NCI-H69 (cell line): Measurements from ENCODE around the gene LARGE2.
A peak's percentile ranks its signal among the peaks of the same experiment; 100 is the strongest.
"Not testable (repeated sequence)": the region's sequence is repeated elsewhere in the genome, so short reads cannot be mapped to it uniquely, and the experiment has no call there.

Experiments used
- DNase-seq: peaks from one replicate; lab custom pipeline; 2025; lab: John Stamatoyannopoulos, UW

LARGE2 gene

DNA sequence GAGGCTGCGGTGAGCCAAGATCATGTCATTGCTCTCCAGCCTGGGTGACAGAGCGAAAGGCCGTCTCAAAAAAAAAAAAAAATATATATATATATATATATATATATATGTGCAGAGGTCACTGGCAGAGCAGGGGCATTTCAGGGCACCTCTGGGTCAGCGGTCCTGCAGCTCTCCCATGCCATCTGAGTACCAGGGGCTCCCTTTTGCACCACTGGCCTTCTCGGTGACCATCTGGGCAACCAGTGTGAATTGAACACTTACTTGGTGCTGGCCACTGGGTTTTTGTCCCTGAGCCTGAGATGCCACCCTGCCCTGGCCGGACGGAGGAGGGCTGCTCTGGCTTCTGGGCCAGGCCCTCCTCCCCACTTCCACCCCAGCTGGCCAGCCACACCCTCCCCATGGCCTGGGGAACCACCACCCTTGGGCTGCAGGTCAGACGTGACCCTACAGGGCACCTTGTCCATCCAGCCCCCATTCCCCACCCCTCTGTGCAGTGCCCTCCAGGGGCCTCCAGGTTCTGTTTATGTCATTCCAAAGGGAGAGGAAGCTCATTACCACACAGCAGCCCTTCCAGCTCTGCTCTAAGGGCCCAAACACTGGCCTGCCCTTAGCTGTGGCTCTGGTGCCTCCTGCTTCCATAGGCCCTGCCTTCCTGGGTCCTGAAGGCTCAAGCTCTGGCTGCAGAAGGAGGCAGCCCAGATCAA is 26.8 kb upstream of the LARGE2 start:
- peak; percentile 52 for DNase-seq

DNA sequence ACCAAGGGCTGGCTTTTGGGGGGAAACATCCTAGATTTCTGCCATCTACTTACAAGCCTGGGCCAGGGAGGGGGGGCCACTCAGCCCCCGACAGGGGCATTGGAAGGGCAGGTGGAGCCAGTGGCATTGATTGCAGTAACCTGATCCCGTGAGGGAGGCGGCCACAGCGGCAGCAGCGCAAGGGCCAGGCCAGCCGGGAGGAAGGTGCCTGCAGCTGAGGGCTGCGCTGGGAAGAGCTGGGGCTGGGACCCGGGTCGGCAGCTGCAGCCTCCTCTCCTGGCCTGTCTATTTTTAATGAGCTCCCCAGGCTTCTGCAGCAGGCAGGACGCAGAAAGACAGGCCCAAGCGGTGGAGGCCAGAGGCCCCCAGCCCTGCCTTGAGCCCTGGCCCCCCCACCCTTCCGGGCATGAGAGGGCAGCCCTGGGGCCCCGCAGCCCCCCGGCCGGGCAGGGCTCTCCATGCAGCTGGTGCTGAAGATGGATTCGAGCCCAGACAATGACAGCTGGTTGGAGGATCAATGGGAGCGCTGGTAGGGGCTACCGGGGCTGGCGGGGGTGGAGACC is 26.0 kb upstream of the LARGE2 start:
- peak; percentile 89 for DNase-seq

DNA sequence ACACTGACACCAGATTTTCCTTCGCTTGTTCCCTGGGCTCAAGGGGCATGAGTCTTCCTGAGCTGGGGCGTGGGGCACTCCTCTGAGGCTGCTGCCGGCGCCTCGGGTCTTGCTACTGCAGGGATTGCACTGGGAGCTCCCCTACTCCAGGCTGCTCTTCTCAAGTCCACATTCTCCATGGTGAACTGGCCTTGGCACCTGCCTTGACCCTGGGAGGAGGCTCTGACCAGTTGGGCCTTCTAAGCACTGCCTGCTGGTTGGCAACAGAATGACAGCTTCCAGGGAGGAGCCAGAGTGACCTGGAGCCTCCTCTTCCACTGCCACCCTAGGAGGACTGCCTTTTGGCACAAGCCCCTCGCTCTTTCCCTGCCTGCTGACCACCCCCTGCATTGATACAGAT is 24.9 kb upstream of the LARGE2 start:
- DNase-seq, result no peak

DNA sequence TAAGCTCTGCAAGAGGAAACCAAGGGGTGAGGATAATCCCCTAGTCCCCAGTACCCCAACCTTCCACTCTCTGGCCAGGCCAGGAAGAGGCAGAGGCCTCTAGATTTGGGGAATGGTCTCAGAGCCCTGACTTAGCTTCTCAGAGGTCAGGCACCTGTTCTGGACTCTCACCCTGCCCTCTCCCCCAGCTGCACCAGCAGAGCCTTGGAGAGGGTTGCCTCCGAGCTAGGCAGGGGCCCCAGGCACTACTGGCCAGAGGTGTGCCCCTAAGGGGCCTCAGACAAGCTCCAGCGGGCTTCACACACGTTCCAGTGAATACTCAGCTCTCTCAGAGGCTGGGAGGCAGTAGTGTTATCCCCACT is 23.4 kb upstream of the LARGE2 start:
- DNase-seq, result no peak

DNA sequence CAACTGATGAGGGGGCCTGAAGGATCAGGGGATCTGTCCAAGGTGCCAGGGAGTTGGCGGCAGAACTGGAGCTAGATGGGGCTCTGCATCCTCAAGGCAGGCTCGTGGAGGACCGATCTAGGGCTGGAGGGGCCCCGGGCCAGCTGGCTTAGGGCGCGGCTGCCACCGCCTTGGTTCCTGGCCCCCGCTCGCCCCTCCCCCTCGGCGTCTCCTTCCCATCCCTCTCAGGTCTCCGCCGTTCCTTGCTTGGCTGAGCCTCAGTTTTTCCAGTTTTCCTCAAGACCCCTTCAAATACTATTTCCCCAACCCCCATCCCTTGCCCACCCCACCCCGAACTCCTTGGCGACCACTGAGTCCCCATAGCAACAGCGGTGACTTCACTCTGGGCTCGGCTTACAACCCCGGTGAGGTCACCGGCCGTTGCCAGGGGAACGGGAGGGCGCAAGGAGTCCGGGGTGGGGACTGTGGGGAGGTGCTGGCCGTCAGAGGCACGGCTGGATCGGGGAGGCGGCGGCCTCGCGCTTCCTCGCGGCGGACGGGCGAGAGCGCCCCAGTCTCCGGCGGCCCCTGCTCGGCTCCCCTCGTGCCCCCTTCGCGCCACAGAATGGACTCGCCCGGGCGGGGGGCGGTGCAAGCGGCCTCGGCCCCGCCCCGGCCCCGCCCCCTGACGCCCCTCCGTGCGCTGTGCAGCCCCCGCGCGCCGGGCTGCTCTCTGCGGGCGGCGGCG is 22.8 kb upstream of the LARGE2 start:
- peak; percentile 99 for DNase-seq

DNA sequence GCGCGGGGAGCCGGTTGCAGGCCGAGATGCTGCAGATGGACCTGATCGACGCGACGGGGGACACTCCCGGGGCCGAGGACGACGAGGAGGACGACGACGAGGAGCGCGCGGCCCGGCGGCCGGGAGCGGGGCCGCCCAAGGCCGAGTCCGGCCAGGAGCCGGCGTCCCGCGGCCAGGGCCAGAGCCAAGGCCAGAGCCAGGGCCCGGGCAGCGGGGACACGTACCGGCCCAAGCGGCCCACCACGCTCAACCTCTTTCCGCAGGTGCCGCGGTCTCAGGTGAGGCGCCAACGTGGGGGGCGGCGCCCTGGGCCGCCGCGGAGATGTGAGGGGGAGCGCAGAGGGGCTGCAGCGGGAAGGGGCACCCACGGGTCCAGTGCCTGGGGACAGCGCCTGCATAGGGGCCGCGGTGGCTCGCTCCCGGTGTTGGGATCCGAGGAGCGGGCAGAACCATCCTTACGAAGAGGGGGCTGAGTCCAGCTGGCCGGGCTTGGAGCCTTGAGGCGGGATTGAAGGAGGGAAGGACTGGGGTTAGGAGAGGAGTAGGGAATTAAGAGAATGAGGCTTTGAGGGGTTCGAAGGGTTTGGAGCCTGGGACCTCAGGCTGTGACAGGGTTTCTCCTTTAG is 22.2 kb upstream of the LARGE2 start:
- peak; percentile 37 for DNase-seq

DNA sequence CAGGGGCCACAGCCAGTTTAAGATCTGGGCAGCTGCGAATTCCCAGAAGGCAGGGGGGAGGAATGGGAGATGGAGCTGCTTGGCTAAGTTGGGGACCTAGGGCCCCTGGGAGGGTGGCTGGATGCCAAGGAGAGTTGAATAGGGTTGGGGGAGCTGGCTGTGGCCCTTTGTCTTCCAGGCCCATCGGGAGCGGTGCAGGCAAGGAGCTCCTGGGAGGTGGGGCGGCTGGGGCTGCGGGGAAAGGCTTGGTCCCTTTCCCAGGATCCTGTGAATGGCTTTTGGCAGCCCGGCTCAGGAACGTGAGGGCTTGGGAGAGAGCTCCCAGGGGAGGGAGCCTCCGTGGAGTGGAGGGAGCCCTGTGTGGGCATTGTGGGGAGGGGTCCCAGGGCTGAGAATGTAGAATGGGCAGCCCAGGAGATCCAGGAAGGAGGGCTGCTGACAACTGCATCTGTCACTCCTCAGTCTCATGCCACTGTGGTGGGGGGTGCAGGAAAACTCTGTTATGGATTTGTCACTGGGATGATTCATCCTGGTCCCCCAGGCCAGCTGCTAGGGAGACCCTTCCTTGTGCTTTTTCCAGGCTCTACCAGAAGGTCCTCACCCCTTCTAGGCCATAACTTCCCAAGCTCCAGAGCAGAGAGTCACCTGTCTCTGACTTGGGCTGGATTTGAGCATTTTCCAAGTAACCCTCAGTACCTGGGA is 21.4 kb upstream of the LARGE2 start:
- peak; percentile 55 for DNase-seq

DNA sequence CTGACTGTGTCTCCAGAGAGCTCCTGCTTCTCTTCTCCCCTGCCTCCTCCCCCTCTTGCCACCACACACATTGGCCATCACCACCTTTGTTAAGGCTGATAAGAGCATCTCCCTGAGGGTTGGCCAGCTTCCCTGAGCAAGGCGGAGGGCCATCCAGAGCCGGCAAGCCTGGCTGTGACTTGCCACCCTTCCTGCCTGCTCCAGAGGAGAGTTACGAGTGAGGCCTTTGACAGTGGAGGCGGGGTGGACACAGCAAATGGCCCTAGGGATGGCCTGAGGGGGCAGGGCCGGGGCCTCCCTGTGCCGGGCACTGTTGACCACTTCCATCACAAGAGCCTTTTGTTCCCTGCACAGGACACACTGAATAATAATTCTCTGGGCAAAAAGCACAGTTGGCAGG is 20.8 kb upstream of the LARGE2 start:
- DNase-seq, result no peak

DNA sequence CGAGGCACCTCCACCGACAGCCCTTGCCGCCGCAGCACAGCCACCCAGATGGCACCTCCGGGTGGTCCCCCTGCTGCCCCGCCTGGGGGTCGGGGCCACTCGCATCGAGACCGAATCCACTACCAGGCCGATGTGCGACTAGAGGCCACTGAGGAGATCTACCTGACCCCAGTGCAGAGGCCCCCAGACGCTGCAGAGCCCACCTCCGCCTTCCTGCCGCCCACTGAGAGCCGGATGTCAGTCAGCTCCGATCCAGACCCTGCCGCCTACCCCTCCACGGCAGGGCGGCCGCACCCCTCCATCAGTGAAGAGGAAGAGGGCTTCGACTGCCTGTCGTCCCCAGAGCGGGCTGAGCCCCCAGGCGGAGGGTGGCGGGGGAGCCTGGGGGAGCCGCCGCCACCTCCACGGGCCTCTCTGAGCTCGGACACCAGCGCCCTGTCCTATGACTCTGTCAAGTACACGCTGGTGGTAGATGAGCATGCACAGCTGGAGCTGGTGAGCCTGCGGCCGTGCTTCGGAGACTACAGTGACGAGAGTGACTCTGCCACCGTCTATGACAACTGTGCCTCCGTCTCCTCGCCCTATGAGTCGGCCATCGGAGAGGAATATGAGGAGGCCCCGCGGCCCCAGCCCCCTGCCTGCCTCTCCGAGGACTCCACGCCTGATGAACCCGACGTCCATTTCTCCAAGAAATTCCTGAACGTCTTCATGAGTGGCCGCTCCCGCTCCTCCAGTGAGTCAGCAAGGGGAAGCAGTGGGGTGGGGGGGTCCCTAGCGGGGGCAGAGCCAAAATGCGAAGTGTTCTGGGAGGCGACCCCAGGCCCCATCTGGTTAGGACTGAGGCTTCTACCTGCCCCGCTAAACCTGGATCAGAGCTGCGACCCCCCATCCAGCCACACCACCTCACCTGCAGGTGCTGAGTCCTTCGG is 19.7 kb upstream of the LARGE2 start:
- DNase-seq, result no peak

DNA sequence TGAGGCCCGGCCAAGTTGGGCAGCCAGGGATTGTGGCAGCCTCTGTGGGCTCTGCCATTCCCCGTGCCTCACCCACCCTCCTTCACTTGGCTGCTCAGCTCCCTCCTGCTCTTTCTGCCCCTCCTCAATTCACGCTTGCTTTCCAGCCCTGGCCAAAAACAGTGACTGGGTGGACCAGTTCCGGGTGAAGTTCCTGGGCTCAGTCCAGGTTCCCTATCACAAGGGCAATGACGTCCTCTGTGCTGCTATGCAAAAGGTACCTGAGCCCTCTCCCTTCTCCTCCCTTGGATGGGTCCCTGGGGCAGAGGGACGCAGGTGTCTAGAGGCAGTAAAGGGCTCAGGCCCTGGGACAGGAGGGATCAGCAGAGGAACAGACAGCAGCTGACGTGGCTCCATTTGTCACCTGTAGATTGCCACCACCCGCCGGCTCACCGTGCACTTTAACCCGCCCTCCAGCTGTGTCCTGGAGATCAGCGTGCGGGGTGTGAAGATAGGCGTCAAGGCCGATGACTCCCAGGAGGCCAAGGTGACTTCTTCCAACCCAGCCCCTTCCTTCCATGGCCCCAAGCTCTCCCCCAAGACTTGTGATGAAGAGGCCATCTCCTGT is 18.0 kb upstream of the LARGE2 start:
- no peak for DNase-seq

DNA sequence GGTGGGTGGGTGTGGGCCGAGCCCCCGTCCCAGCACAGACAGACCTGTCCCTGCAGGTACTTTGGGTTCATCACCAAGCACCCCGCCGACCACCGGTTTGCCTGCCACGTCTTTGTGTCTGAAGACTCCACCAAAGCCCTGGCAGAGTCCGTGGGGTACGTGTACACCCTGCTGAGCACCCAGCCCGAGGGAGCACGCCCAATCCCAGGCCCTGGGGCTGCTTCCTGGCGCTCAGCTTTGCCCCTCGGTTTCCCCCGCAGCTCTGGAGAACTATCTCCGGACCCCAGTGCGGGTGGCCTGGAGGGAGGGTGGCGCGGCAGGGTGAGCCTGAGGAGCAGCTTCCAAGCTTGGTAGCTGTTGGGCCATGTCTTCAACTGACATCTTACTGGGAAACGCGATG is 17.4 kb upstream of the LARGE2 start:
- DNase-seq, result no peak

DNA sequence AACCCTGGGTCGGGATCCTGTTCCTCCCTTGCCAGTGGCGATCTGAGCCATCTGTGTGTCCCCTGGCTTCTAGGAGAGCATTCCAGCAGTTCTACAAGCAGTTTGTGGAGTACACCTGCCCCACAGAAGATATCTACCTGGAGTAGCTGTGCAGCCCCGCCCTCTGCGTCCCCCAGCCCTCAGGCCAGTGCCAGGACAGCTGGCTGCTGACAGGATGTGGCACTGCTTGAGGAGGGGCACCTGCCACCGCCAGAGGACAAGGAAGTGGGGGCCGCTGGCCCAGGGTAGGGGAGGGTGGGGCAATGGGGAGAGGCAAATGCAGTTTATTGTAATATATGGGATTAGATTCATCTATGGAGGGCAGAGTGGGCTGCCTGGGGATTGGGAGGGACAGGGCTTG is 16.9 kb upstream of the LARGE2 start:
- not testable (repeated sequence) for DNase-seq

DNA sequence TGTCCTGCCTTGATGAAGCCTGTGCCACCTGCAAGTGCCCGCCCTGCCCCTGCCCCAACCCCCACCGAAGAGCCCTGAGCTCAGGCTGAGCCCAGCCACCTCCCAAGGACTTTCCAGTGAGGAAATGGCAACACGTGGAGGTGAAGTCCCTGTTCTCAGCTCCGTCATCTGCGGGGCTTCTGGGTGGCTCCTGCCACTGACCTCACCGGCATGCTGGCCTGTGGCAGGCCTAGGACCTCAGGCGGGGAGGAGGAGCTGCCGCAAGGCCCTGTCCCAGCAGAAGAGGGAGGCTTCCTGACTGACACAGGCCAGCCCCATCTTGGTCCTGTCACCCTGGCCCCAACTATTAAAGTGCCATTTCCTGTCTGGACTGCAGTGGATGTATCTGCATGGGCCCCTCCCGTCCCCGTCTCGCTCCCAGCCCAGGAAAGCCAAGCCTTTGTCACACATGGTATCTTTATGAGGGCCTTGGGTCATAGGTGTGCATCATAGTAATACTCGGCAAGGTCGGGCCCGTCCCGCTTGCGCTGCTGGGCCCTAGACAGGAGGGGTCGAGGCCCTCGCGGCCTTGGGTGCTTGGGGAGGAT is 16.3 kb upstream of the LARGE2 start:
- DNase-seq, result no peak

DNA sequence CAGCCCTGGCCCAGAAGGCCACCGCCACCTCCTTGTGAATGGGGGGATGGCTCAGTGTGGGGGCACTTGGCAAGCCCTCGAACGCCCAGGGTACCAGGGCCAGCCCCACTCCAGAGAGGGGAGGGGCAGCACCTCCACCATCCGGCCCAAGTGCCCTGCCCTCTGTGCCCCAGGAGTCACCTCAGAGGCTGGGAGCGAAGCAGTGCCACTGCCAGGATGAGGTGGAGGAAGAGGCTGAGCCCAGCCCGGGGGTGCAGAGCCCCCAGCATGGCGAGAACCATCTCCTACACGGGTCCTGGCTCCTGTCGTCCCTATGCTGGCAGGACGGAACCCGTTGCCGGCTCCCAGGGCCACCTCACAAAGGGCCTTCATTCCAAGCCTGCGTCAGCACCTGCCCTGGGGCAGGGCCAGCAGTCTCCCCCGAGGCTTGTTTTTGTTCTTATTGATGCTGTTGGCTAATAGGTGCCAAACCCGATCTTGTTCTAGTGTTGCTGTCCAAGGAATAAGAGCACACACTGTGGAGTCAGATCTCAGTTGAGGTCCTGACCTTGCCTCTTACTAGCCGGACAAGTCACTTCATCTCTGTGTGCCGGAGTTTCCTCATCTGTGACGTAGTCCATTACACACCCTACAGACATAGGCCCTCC is 15.4 kb upstream of the LARGE2 start, which contains the start of gene FREY1:
FREY1 (minus strand) TSS at position 307 of the 647 bp plus-strand sequence; CDS start at position 281, 26 bp downstream.
- no peak for DNase-seq

DNA sequence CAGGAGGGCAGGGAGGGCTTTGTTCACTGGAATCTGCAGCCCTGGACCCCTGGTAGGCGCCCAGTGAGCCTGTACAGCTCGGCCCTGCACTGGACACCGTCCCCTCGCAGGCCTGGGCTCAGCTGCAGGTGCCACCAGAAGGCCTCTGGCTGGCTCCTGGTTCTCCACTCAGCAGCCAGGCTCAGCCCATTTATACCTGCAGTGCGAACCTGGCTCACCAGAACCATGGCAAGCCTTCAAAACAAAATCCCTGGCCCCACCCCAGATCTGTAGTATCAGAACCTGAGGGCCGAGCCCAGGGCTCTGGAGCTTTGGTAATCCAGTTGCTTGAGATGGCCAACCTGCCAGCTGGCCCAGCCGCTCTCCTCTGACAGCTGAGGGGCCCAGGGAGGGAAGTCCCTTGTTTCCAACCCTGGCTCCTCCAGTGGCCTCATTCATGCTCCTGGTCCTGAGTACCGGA is 14.5 kb upstream of the LARGE2 start:
- no peak for DNase-seq

DNA sequence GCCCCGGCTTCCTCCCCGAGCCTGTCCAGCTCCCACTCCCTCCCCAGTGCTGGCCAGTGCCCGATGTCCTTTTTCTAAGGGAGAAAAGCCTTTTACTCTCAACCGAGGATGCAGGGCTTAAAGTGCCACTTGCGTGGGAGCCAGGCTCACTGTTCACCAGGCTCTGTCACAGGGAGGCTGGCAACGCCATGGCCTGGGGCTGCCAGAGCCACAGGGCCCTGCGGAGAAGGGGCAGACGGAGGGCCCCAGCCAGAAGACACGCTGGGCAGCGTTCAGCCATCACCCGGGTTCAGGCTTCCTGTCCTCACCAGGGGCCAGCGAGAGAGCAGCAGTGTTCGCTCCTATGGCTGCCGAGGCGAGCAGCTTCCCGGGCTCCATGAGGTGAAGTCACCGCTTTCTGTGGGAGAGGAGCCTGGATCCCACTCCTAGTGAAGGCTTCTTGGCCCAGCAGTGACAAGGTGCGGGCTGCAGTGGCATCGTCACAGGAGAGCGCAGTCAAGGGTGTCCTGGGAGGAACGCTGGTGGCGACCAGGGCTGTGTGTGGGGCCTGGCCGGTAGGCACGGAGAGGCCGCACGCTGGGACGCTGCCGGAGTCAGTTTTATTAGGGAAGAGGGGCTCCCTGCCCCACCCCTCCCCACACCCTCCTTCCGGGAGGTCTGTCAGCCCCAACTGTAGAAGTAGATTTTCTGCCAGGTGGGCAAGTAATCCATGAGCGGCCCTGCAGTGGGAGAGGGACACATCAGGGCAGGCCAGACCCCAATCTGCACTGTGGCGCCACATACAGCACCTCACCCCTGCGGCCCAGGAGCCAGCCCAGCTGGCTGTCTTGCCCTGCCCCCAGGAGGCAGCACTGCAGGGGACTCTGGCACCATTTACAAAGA is 12.6 kb upstream of the LARGE2 start:
- DNase-seq, result no peak

DNA sequence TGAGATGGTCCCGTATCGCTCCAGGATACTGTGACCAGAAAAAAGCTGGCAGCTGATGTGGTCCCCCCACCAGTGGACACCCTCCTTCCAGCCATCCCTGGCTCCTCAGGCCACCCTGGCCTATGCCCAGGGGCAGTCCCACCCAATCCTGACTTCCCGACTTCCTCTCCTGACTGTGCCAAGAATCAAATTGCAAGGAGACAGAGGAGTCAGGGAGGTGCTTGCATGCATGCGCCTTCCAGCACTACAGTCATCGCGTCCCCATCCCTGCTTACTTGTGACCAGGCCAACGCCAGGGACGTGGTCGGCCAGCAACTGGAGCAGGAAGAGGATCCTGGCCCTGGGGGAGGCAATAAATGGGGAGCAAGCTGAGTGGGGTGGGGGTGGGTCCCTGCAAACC is 11.8 kb upstream of the LARGE2 start:
- no peak for DNase-seq

DNA sequence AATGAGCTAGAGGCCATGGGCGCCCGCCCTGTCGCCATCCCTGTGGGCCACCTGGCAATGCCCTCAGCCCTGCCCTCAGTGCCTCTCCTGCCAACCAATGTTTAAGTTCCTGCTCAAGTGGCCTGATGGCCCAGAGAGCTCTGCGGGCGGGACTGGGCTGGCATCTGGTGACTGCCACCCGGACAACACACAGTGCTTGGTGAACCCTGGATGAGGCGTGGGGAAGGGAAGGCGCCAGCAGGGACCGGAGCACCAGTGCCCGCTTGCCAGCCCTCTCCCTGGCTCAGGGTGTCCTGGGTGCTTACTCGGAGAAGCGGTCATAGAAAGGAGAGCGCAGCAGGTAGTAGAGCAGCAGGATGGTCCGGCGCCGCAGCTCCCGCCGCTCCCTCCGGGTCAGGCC is 8.9 kb upstream of the LARGE2 start:
- DNase-seq, result no peak
